IPS-15b (cell line): ENCODE measurements around the gene MAN2A1.

Experiments
- H3K27me3 ChIP-seq: one replicate; pipeline ENCODE4 v1.6.1; 2013; ENCODE audit warnings: low read length; ENCODE audit not compliant: control insufficient read depth, insufficient read depth
- H3K36me3 ChIP-seq: one replicate; pipeline ENCODE4 v1.6.1; 2013; ENCODE audit warnings: low read length; ENCODE audit not compliant: control insufficient read depth, insufficient read depth
- H3K4me1 ChIP-seq: one replicate; pipeline ENCODE4 v1.6.1; 2013; ENCODE audit warnings: mild to moderate bottlenecking, low read length; ENCODE audit not compliant: control insufficient read depth, insufficient read depth
- H3K4me3 ChIP-seq: one replicate; pipeline ENCODE4 v1.5.1; 2013; ENCODE audit warnings: low read depth, low read length
- H3K9ac ChIP-seq: one replicate; pipeline ENCODE4 v1.6.1; 2013; ENCODE audit warnings: low read depth, mild to moderate bottlenecking, low read length
- H3K9me3 ChIP-seq: one replicate; pipeline ENCODE4 v1.6.1; 2013; ENCODE audit warnings: mild to moderate bottlenecking, low read length; ENCODE audit not compliant: control insufficient read depth, insufficient read depth

The MAN2A1 gene

DNA sequence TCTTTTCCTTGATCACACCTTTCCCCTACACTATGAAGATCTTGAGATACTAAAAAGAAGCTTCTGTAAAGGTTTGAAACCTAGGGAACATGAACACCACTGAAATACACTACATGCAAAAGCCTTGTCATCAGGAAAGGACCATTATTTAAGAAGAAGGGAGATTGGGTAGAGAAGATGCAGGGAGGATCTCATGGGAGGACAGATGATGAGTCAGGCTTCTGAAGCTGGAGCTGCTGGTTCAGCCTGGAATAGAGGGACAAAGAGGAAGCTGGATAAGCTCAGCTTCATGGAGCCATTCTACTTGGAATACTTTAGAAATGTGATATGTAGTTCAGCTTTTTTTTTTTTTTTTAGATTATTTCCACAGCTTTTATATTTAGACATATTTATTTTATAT, 169.8 kb downstream of the MAN2A1 start:
- H3K4me3 ChIP-seq, result no peak overlapping the region
- no peaks in the 10 kb centered on the region for H3K4me1 ChIP-seq
- H3K9ac ChIP-seq, result no peak overlapping the region
- H3K36me3 ChIP-seq, result no peaks in the 10 kb centered on the region
- H3K9me3 ChIP-seq, result no peaks in the 10 kb centered on the region
- no peaks in the 10 kb centered on the region for H3K27me3 ChIP-seq

DNA sequence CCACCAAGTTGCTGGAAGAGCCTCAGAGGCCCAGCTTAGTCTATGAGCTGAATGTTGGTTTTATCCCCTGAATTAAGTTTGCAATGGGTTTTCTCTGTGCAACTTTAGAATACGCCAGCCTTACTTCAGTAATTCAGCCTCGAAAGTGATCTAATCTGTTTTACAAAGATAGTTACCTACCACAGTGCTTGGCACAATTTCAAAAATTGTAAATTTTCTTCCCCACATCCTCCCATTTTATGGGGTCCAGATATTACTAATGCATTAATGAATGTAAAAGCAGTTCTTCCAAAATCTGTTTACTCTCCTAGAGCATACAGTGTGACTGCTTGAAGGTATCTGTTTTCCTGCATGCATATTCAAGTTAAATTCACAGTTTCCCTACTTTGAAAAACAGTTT, 172.6 kb downstream of the MAN2A1 start:
- Histone ChIP-seq H3K4me1 (no peaks in the 10 kb centered on the region), H3K9ac (no peak overlapping the region), H3K36me3 (peaks cover 4% of the 10 kb centered on the region), H3K27me3 (no peaks in the 10 kb centered on the region), H3K9me3 (no peaks in the 10 kb centered on the region), H3K4me3 (no peak overlapping the region)

DNA sequence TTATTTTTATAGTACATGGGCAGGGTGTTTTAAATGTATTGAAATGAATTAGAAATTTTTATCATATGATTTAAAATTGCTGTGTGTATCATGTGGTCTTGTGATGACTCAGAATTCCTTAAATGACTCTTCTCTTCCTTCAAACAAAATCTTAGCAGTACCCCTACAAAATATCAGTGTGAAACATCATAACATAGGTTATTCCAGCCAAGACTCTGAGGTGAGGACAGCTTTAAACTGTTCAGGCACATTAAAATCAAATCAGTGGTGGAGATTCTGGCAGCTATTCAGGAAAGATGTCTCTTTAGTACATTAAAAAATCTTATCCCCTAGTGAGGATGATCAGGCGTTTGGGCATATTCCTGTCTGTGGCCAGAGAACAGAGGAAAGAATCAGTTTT, 174.0 kb downstream of the MAN2A1 start:
- H3K27me3 ChIP-seq, result no peaks in the 10 kb centered on the region
- H3K9ac ChIP-seq, result no peak overlapping the region
- no peaks in the 10 kb centered on the region for H3K4me1 ChIP-seq
- H3K36me3 ChIP-seq, result peaks cover 4% of the 10 kb centered on the region
- H3K4me3 ChIP-seq, result no peak overlapping the region
- no peaks in the 10 kb centered on the region for H3K9me3 ChIP-seq

DNA sequence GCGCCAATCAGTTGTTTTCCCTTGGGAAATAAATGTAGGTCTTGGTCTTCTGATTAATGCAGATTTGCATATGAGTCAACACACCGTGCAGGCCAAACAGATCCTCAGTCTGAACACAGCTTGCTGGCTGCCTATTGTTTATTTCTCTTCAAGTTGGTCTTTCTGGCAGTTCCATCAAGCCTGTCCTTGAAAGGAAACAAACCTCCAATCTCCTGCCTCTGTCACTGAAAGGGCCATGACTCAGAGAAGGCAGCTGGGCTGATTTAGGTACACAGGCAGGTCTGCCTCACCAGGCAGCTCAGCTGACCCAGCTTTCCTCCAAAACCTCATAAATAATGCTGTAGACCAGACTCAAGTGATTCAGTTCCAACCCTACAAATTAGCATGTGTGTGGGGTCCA, 175.9 kb downstream of the MAN2A1 start:
- Histone ChIP-seq H3K27me3 (no peaks in the 10 kb centered on the region), H3K9ac (no peak overlapping the region), H3K4me3 (no peak overlapping the region), H3K36me3 (peaks cover 4% of the 10 kb centered on the region), H3K9me3 (no peaks in the 10 kb centered on the region), H3K4me1 (no peaks in the 10 kb centered on the region)

DNA sequence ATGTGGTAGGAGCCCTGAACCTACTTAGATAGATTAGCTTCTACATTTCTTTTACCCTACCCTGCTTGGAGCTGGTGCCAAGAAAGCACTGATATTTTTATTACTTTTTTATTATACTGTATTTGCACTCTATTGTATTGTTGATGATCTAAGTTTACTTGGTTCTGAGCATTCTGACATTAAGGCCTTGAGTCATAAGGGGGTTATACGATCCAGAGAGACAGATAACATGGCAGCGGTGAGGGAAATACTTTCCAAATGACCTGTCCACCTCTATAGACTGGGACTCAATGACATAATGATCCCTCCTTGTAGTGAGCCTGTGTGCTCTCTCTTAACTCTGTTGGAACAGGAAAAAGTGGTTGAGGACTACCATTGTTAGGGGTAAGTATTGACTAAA, 176.3 kb downstream of the MAN2A1 start:
- H3K9ac ChIP-seq, result no peak overlapping the region
- H3K4me1 ChIP-seq, result no peaks in the 10 kb centered on the region

DNA sequence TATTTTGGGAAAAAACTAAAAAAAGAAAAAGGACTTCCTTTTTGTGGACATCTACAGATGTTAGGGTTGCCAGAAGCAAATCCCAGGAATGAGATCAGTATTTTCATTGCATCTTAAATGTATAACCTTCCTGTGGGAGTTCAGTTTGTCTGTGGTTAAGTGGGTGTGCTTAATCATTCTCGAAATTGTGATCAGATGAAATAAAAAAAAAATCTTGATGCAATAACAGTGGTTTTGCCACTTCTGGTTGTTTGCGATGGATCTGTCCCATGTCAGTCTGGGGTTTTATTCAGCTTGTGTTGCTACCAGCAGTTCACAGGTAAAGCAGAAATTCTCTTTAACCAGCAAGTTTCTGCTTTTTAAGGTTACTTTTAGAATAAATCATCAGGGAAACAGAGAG, 179.0 kb downstream of the MAN2A1 start:
- H3K9ac ChIP-seq, result no peak overlapping the region
- no peaks in the 10 kb centered on the region for H3K9me3 ChIP-seq
- H3K4me1 ChIP-seq, result no peaks in the 10 kb centered on the region
- no peaks in the 10 kb centered on the region for H3K27me3 ChIP-seq
- H3K4me3 ChIP-seq, result no peak overlapping the region
- peaks cover 4% of the 10 kb centered on the region for H3K36me3 ChIP-seq

More for the DNA sequence above, 176.3 kb downstream of the MAN2A1 start:
- no peak overlapping the region for H3K4me3 ChIP-seq
- H3K36me3 ChIP-seq, result peaks cover 4% of the 10 kb centered on the region
- H3K9me3 ChIP-seq, result no peaks in the 10 kb centered on the region
- no peaks in the 10 kb centered on the region for H3K27me3 ChIP-seq

DNA sequence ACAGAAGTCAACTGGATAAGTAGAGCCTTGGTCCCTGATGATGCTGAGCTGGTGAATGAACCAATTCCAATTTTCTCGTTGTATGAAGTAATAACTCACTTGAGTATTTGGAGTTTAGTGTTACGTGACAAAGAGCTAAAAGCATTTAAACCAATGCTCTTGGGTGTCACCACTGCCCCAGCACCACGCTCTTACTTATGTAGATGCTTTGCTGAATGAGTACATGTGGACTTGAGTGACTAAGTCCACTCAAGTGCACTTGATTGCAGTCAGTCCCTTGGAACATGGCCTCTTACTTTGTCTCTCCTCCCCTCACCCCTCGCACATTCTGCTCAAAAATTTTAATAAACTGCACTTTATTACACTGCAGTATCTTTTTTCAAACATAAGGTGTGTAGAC, 184.0 kb downstream of the MAN2A1 start:
- Histone ChIP-seq H3K4me1 (no peaks in the 10 kb centered on the region), H3K4me3 (no peak overlapping the region), H3K9ac (no peak overlapping the region)

DNA sequence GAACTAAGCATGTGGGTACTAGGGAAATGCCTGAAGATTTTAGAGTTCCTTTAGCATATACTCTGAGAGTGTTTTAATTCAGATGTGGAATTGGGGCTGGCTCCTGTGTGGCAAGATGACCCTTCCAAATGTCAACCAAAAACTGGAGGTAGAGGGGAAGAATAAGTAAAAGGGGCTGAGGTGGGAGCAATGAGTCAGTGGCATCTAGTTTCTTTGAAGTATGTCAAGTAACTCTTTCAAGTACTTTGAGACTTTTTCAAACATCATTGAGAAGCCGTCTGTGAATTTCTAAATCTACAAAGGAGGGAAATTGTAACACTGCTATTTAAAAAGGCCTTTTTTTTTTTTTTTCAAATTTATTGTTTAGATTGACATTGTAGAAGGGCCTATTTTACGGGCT, 184.4 kb downstream of the MAN2A1 start:
- no peaks in the 10 kb centered on the region for H3K27me3 ChIP-seq
- H3K9me3 ChIP-seq, result no peaks in the 10 kb centered on the region
- no peaks in the 10 kb centered on the region for H3K4me1 ChIP-seq
- no peak overlapping the region for H3K9ac ChIP-seq
- H3K36me3 ChIP-seq, result no peaks in the 10 kb centered on the region
- no peak overlapping the region for H3K4me3 ChIP-seq

More for the DNA sequence above, 184.0 kb downstream of the MAN2A1 start:
- Histone ChIP-seq H3K9me3 (no peaks in the 10 kb centered on the region), H3K27me3 (no peaks in the 10 kb centered on the region), H3K36me3 (no peaks in the 10 kb centered on the region)

DNA sequence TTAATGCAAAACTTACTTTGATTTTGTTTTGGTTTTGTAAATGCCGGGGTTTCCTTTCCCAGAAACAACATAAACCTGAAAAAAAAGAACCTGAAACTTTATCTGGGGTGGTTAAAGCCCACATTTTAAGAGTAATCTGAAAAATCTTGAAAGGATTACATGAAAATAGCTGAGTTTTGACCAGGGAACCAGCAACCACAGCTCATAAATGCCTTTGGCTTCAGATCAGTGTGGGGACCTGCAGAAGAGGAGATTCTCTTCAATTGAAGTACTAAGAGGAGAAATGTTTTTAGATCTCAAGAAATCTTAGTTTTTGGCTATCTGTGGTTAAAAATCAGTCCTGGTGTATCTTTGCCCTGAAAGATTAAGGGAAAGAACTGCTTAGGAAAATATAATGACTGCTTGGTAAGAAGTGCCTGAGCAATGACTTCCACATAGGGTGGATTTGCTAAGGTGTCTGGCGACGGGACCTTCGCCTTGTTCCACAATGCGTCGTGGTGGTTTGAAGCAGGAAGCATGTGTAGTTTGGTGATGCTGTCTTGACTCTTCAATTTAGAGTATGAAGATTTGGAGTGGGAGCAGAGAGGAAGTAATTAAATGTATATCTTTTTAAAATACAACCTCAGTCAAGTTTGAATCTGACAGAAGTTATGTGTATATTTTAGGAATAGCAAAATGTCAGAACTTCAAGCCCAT, 186.5 kb downstream of the MAN2A1 start:
- Histone ChIP-seq H3K27me3 (no peaks in the 10 kb centered on the region), H3K9ac (no peak overlapping the region), H3K4me3 (no peak overlapping the region), H3K9me3 (no peaks in the 10 kb centered on the region), H3K4me1 (no peaks in the 10 kb centered on the region), H3K36me3 (no peaks in the 10 kb centered on the region)

DNA sequence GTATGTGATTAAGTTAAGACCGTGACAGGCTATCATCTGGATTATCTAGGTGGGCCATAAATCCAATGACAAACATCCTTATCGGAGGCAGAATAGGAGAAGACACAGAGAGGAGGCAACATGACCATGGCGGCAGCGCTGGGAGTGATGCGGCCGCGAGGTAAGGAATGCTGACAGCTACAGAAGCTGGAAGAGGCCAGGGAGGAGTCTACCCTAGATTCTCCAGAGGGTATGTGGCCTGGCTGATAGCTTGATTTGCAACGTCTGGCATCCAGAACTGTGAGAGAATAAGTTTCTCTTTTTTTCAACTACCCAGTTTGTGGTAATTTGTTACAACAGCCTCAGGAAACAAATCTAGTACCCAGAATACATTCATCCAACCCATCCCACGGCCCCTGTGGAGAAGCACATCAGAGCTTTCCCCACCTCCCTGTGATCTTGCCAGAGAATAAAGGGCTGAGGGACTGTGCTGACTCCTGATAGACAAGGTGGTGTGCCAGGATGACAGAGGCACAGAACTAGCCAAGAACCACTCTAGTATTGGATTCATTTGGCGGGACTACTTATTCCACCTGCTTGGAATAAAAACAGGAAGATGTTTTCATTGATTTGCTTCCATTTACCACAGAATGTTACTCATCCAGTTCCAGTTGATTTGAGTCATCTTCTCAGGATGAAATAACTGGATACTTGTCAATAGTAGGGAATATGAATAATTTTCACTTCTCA, 187.4 kb downstream of the MAN2A1 start:
- H3K4me3 ChIP-seq, result no peak overlapping the region
- no peaks in the 10 kb centered on the region for H3K27me3 ChIP-seq
- H3K9me3 ChIP-seq, result no peaks in the 10 kb centered on the region

DNA sequence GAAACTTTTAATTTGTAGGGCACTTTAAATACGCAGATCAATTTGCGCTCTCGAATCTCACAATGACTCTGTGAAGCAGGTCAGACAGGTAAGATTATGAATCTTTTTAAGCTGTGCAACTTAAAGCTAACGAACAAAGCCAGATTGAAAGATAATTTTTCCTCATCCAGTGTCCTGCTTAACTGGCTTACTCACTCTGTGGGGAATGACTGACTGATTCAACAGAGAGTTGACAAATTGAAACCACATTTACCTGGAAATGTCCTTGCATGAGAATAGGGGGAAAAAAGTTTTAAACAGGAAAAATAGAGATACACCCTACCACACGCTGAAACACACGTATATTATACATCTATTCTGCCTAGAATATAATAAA, 187.9 kb downstream of the MAN2A1 start:
- no peak overlapping the region for H3K4me3 ChIP-seq
- H3K9ac ChIP-seq, result no peak overlapping the region
- no peaks in the 10 kb centered on the region for H3K36me3 ChIP-seq
- H3K4me1 ChIP-seq, result no peaks in the 10 kb centered on the region
- no peaks in the 10 kb centered on the region for H3K27me3 ChIP-seq
- no peaks in the 10 kb centered on the region for H3K9me3 ChIP-seq

More for the DNA sequence above, 187.4 kb downstream of the MAN2A1 start:
- no peaks in the 10 kb centered on the region for H3K36me3 ChIP-seq
- no peaks in the 10 kb centered on the region for H3K4me1 ChIP-seq
- H3K9ac ChIP-seq, result no peak overlapping the region

DNA sequence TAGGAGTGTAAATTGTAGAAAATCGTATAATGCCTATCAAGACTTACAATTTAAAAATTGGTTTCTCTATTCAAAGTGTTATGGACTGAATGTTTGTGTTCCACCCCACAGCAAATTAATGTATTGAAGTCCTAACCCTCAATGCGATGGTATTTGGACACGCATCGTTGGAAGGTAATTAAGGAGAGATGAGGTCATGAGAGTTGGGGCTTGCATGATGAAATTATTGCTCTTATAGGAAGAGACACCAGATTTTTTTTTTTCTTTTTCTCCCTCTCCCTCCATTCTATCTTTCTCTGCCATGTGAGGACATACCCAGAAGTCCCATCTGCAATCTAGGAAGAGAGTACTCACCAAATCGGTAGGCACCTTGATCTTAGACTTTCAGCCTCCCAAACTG, 189.2 kb downstream of the MAN2A1 start:
- Histone ChIP-seq H3K9me3 (no peaks in the 10 kb centered on the region), H3K27me3 (no peaks in the 10 kb centered on the region), H3K4me3 (no peak overlapping the region), H3K4me1 (no peaks in the 10 kb centered on the region), H3K9ac (no peak overlapping the region), H3K36me3 (no peaks in the 10 kb centered on the region)
